Transverse colon (tissue), 4 donors: Measurements from ENCODE around the gene SRSF3.

Source experiments
- POLR2A ChIP-seq: fragments of 450-650 bp; IDR thresholded peaks from one replicate; pipeline ENCODE4 v1.6.1; 2016; ENCODE audit warnings: antibody characterized with exemption, mild to moderate bottlenecking, moderate library complexity
- POLR2AphosphoS5 ChIP-seq, 3 donors: sonication (generic); formaldehyde crosslinking; IDR thresholded peaks; one replicate each; pipeline ENCODE4 v1.6.1; 2016; ENCODE audit warnings: antibody characterized with exemption in 3 of 3
- TF ChIP-seq, protein P1 (sequence below), 5 experiments: fragments of 200-600 bp in 3 of 5; fragments of 450-650 bp in 2 of 5; sonication (generic) in 3 of 5; IDR thresholded peaks; 1 replicate in 2 of 5; 2 replicates in 3 of 5; pipeline ENCODE4 v1.5.1; 2016 to 2017; ENCODE audit warnings: antibody characterized with exemption in 5 of 5, inconsistent platforms in 3 of 5, mild to moderate bottlenecking in 2 of 5, moderate library complexity in 1 of 5

DNA sequence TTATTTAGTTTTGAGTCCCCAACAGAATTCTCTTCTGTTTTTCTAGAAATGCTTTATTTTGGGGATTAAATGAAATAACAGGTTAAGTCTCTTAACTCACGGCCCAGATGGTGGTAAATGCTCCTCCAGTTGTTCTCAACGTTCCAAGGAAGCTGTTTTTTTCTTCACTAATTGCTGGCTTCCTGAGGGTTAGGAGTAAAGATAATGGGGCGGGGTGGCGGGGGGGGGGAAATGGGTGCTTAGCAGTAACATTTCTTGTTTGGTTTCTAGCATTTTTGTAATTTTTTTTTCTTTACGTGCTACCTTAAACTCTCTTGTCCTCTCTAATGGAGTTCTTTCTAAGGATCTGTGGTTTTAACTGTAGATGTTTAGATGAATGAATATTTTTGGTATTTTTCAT lies 2.2 kb downstream of the SRSF3 start:
- TF ChIP-seq, protein P1, sequence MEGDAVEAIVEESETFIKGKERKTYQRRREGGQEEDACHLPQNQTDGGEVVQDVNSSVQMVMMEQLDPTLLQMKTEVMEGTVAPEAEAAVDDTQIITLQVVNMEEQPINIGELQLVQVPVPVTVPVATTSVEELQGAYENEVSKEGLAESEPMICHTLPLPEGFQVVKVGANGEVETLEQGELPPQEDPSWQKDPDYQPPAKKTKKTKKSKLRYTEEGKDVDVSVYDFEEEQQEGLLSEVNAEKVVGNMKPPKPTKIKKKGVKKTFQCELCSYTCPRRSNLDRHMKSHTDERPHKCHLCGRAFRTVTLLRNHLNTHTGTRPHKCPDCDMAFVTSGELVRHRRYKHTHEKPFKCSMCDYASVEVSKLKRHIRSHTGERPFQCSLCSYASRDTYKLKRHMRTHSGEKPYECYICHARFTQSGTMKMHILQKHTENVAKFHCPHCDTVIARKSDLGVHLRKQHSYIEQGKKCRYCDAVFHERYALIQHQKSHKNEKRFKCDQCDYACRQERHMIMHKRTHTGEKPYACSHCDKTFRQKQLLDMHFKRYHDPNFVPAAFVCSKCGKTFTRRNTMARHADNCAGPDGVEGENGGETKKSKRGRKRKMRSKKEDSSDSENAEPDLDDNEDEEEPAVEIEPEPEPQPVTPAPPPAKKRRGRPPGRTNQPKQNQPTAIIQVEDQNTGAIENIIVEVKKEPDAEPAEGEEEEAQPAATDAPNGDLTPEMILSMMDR (IDR thresholded peaks at IDR 0.05), result no peak
- TF ChIP-seq POLR2A (no peak), POLR2AphosphoS5 (IDR thresholded peaks at IDR 0.05) (no peak)
